Naive thymus-derived CD8-positive, alpha-beta T cell (primary cell): Measurements from ENCODE around the gene SIPA1L3. TPM values are rescaled to one million over a fixed set of nuclear protein-coding genes. Genes with fewer than 3 reads are reported as not detected.
A peak's percentile ranks its signal among the peaks of the same experiment; 100 is the strongest.

Experiments used
- ATAC-seq, 2 donors: fragments of 150-1000 bp; cut with Tn5 transposase in 1 of 2; sonication (Bioruptor Pico), chemical (Tn5 transposase) in 1 of 2; 1 replicate in 1 of 2; 2 replicates in 1 of 2; pipeline ENCODE4 v1.10.0; 2021; ENCODE audit warnings: mild to moderate bottlenecking in 2 of 2, moderate library complexity in 2 of 2
- POLR2A ChIA-PET: fragments of 350-600 bp; sonication (Branson Sonifier 250); formaldehyde crosslinking; loops from one replicate; lab custom pipeline; 2021; ENCODE audit warnings: antibody characterized with exemption; lab: Charles Lee
- DNase-seq, 10 donors: peaks; one replicate each; pipeline versions ENCODE4 v3.0.0 to v3.0.0-alpha.2; 2020 to 2022
- H3K27ac Mint-ChIP-seq, 10 donors: one replicate each; pipeline ENCODE4 v1.8.0; 2020 to 2022; ENCODE audit warnings: mild to moderate bottlenecking in 10 of 10, mixed read lengths in 10 of 10, moderate library complexity in 4 of 10, inconsistent platforms in 1 of 10
- H3K27me3 Mint-ChIP-seq, 5 donors: one replicate each; pipeline ENCODE4 v1.8.0; 2021 to 2022; ENCODE audit warnings: mixed read lengths in 5 of 5
- H3K36me3 Mint-ChIP-seq, 3 donors: one replicate each; pipeline ENCODE4 v1.8.0; 2020 to 2022; ENCODE audit warnings: mixed read lengths in 3 of 3, mild to moderate bottlenecking in 2 of 3, inconsistent platforms in 1 of 3
- H3K4me1 Mint-ChIP-seq, 4 donors: one replicate each; pipeline ENCODE4 v1.8.0; 2021 to 2022; ENCODE audit warnings: mixed read lengths in 4 of 4
- H3K4me3 Mint-ChIP-seq, 10 donors: one replicate each; pipeline ENCODE4 v1.8.0; 2020 to 2022; ENCODE audit warnings: mild to moderate bottlenecking in 10 of 10, mixed read lengths in 10 of 10, moderate library complexity in 6 of 10, inconsistent platforms in 1 of 10
- H3K9me3 Mint-ChIP-seq, 9 donors: one replicate each; pipeline ENCODE4 v1.8.0; 2020 to 2022; ENCODE audit warnings: mixed read lengths in 9 of 9, mild to moderate bottlenecking in 3 of 9, inconsistent platforms in 1 of 9, moderate library complexity in 1 of 9
- polyA plus RNA-seq, 3 donors: library from polyadenylated mRNA; unstranded; fragments of 300-500 nt; fragmentation: Illumina TruSeq; gene quantifications; one replicate each; pipeline ENCODE4 v1.2.3, GENCODE V29; 2021
- total RNA-seq, 8 experiments: library from RNA in 2 of 8; stranded (reverse) in 2 of 8; gene quantifications; one replicate each; pipeline ENCODE4 v1.2.3 and lab custom pipeline; 2021 to 2026

The SIPA1L3 gene
- total and polyA plus RNA-seq, 5 experiments from 2014 or later, result 0.66 to 34.5 (median 1.6) TPM

DNA sequence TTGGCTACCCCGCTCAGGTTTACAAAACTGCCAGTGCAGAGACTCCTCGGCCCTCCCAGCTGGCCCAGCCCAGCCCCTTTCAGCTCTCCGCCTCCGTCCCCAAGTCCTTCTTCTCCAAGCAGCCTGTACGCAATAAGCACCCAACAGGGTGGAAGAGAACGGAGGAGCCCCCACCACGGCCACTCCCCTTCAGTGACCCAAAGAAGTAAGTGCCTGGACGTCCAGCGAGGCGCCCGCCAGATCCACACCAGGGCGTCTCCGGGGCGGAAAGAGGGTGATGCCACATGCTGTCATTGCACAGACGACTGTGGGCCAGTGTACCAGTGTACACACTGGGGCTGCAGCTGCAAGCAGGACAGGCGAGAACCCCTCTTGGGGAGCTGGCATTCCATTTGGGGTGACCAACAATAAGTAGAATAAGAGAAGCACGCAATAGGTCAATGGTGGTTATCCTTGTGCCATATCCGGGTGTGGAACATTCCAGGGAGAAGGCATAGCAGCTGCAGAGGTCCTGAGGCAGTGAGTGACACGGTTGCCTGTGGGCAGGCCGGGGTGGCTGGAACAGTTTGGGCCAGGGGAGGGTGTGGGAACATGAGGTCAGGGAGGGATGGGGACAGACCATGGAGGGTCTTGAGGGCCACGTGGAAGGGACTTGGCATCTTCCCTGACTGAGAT, 275.7 kb downstream of the SIPA1L3 start:
- Mint-ChIP-seq H3K4me3 (no peak overlapping the region), H3K4me1 (peaks cover 0 to 7% (median 0%) of the 10 kb centered on the region in 4 donors), H3K36me3 (peaks cover 20 to 49% (median 45%) of the 10 kb centered on the region in 3 donors), H3K27me3 (no peaks in the 10 kb centered on the region), H3K9me3 (peaks cover 0 to 33% (median 13%) of the 10 kb centered on the region in 9 donors), H3K27ac (no peak overlapping the region)
- POLR2A ChIA-PET, result no interaction called here
- DNase-seq (no peak), ATAC-seq (no peak)

DNA sequence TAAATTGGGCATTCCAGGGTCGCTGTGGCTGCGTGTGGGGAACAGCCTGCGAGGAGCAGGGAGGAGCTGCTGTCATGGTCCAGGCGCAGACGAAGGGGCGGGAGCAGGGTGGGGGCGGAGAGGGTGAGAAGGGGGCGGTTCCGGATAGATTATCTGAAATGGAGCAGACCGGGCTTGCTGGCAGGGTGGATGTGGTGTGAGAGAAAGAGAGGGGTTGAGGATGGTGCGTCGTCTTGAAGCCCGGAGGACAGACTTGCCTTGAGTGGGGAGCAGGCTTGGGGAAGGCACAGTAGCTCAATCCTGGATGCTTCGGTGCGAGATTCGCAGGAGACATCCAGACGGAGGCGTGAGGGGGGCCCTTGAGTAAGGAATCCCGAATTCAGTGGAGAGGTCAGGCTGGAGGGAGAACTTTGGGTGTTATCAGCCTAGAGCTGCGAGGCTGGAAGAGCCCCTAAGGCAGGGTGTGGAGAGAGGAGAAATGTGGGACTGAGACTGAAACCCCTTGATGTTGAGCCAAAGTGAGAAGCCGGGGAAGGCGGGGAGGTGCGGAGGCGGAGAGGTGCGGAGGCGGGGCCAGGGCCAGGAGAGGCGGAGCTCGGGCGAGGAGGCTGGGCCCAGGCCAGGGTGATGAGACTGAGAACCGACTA, 276.4 kb downstream of the SIPA1L3 start:
- Mint-ChIP-seq H3K27ac (peak overlapping the region in 1 of 10 donors; percentile 13), H3K36me3 (peaks cover 20 to 48% (median 44%) of the 10 kb centered on the region in 3 donors), H3K4me3 (no peak overlapping the region), H3K4me1 (peaks cover 0 to 7% (median 0%) of the 10 kb centered on the region in 4 donors), H3K27me3 (no peaks in the 10 kb centered on the region), H3K9me3 (peaks cover 0 to 28% (median 13%) of the 10 kb centered on the region in 9 donors)
- ATAC-seq (no peak), DNase-seq (no peak)
- POLR2A ChIA-PET, result no interaction called here

DNA sequence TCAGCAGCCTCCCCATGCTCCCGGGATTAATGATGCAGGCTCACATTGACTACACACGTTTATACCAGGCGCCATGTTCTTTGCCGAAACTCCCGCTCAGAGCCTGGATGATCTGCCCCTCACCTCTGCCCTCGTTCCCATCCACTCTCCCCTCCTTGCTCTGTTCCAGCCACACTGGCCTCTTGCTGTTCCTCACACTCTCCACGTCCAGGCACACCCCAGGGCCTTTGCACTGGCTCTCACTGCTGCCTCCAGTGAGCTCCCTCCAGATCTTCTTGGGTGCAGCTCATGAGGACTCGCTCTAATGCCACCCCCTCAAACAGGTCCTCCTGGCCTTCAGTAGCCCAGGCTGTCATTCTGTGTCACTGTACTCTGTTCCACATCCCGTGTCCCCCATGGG, 277.8 kb downstream of the SIPA1L3 start:
- H3K4me1 Mint-ChIP-seq, result peaks cover 3 to 7% (median 5%) of the 10 kb centered on the region in 4 donors
- H3K27ac Mint-ChIP-seq, result peak overlapping the region in 1 of 10 donors; percentile 81
- peaks cover 10 to 39% (median 37%) of the 10 kb centered on the region in 3 donors for H3K36me3 Mint-ChIP-seq
- no peak for DNase-seq
- no peaks in the 10 kb centered on the region for H3K27me3 Mint-ChIP-seq
- ATAC-seq, result no peak
- H3K9me3 Mint-ChIP-seq, result peaks cover 0 to 15% (median 5%) of the 10 kb centered on the region in 9 donors
- POLR2A ChIA-PET, result no interaction called here
- H3K4me3 Mint-ChIP-seq, result no peak overlapping the region

DNA sequence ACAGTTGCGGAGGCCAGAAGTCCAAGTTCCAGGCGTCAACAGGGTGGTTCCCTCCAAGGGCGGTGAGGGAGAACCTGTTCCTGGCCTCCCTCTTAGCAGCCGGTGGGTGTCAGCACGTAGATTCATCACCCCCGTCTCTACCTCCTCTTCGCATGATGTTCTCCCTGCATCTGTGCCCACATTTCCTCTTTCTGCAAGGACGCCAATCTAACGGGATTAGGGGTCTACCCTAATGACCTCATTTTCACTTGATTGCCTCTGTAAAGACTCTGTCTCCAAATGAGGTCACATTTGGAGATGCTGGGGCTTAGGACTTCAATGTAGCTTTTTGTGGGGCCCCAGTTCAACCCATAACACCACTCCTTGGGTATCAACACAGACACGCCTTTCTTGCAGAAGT, 278.6 kb downstream of the SIPA1L3 start:
- DNase-seq (no peak), ATAC-seq (no peak)
- peaks cover 4 to 7% (median 6%) of the 10 kb centered on the region in 4 donors for H3K4me1 Mint-ChIP-seq
- H3K9me3 Mint-ChIP-seq, result peaks cover 0 to 8% (median 4%) of the 10 kb centered on the region in 9 donors
- POLR2A ChIA-PET, result no interaction called here
- H3K27ac Mint-ChIP-seq, result no peak overlapping the region
- H3K4me3 Mint-ChIP-seq, result no peak overlapping the region
- peaks cover 10 to 35% (median 33%) of the 10 kb centered on the region in 3 donors for H3K36me3 Mint-ChIP-seq
- H3K27me3 Mint-ChIP-seq, result no peaks in the 10 kb centered on the region

DNA sequence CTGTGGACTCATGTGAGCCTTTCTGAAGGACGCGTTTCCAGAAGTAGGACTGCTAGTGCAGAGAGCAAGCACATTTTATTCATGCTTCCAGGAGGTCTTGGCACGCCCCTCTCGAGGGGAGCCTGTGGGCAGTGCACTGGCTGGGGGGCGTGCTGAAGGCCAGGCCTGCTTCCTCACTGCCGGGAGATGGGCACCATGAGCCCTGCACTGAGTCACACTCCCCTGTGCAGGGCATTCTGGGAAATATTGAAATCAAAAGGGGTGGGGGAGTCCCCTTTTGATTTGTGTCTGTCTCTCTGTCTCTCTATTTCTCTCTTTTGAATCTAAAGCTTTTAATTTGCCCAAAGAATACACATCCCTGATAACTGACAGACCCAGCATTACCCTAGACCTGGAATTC, 283.1 kb downstream of the SIPA1L3 start:
- Mint-ChIP-seq H3K27ac (no peak overlapping the region), H3K27me3 (no peaks in the 10 kb centered on the region), H3K4me3 (no peak overlapping the region), H3K4me1 (peaks cover 1 to 6% (median 4%) of the 10 kb centered on the region in 4 donors), H3K9me3 (no peaks in the 10 kb centered on the region), H3K36me3 (peaks cover under 1 to 25% (median 22%) of the 10 kb centered on the region in 3 donors)
- no peak for ATAC-seq
- DNase-seq, result no peak
- POLR2A ChIA-PET, result no interaction called here

DNA sequence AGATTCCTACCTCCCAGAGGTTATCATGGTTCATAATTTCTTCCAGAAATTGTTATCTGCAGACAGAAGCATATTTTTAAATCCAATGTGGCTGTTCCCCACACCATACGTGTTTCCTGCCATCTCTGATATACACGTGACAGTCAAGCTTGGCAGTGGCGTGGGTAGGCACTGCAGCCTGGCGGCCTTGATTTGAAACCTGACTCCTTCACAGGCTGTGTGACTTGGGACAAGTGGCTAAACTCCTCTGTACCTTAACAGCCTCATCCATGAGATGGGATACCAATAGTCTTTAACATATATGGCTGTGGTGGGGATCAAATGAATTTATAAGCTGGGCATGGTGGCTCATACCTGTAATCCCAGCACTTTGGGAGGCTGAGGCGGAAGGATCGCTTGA, 283.8 kb downstream of the SIPA1L3 start:
- H3K4me1 Mint-ChIP-seq, result peaks cover 2 to 6% (median 4%) of the 10 kb centered on the region in 4 donors
- DNase-seq (no peak), ATAC-seq (no peak)
- POLR2A ChIA-PET, result no interaction called here
- H3K4me3 Mint-ChIP-seq, result no peak overlapping the region
- peaks cover 0 to 27% (median 22%) of the 10 kb centered on the region in 3 donors for H3K36me3 Mint-ChIP-seq
- no peaks in the 10 kb centered on the region for H3K27me3 Mint-ChIP-seq
- no peaks in the 10 kb centered on the region for H3K9me3 Mint-ChIP-seq
- H3K27ac Mint-ChIP-seq, result no peak overlapping the region

DNA sequence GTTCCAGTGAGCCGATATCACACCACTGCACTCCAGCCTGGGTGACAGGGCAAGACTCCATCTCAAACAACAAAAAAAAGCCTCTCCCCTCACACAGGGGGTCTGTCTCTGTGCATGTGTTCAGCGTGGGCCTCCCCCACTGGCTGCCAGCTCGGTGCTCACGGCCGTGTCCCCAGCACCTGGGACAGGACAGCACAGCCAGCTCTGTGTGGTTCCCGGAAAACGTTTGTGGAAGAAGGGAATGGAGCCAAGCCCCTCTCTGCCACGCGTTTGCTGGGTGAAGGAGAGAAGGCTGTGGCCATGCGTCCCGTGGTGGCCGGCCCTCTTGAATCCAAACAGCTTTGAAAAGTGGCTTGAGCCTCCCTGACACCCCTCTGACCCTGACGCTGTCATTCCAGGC, 284.7 kb downstream of the SIPA1L3 start:
- no peaks in the 10 kb centered on the region for H3K27me3 Mint-ChIP-seq
- H3K9me3 Mint-ChIP-seq, result no peaks in the 10 kb centered on the region
- peaks cover 0 to 29% (median 20%) of the 10 kb centered on the region in 3 donors for H3K36me3 Mint-ChIP-seq
- H3K4me3 Mint-ChIP-seq, result no peak overlapping the region
- no peak overlapping the region for H3K27ac Mint-ChIP-seq
- peaks cover 4 to 7% (median 6%) of the 10 kb centered on the region in 4 donors for H3K4me1 Mint-ChIP-seq
- ATAC-seq (no peak), DNase-seq (no peak)
- POLR2A ChIA-PET, result interaction anchor here (0.6 kb wide), 1 partner anchor 133 kb away, joined by 8 read pairs; no protein-coding TSS in a partner anchor

DNA sequence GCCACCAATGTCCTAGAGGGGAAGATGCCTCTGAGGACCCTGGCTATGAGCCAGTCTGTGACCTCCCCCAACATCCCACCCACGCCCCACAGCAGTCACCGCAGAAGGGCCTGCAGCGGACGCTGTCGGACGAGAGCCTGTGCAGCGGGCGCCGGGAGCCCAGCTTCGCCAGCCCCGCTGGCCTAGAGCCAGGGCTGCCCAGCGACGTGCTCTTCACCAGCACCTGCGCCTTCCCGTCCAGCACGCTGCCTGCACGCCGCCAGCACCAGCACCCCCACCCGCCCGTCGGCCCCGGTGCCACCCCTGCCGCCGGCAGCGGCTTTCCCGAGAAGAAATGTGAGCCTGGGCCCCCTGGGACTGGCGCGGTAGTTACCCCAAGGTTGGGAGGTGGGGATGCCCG, 286.4 kb downstream of the SIPA1L3 start:
- Mint-ChIP-seq H3K27ac (peak overlapping the region in 1 of 10 donors; percentile 67), H3K36me3 (peaks cover 0 to 35% (median 20%) of the 10 kb centered on the region in 3 donors), H3K9me3 (no peaks in the 10 kb centered on the region), H3K4me1 (peaks cover 4 to 7% (median 6%) of the 10 kb centered on the region in 4 donors), H3K4me3 (no peak overlapping the region), H3K27me3 (no peaks in the 10 kb centered on the region)
- POLR2A ChIA-PET, result no interaction called here
- DNase-seq (no peak), ATAC-seq (no peak)

DNA sequence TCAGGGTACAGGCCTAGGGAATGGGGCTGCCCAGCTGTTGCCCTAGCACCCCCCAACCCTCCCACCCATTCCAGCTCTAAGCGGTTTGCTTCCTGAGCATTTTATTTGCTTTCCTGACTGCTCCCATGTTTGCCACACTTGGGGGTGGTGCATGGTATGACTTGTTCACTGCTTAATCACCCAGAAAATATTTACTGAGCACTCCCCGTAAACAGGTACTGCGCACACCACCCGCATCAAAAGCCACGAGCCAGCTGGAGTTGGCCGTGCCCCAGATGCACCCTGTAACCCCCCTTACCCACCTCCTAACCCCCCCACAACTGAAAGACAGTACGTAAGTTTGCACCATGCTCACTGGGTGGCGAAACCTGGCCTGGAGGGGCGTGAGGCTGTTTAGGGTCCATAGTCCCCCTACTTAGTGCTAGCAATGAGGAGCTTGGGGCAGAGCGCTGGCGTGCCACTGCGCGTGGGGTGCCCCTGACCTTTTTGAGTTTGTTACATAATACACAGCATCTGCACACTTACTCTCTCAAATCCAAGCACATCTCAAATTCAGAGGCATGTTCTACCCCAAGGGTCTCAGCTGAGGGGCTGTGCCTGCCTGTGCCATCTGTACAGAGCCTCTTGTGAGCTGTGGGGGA, 287.2 kb downstream of the SIPA1L3 start:
- no peak for ATAC-seq
- no peak for DNase-seq
- no peak overlapping the region for H3K4me3 Mint-ChIP-seq
- no peak overlapping the region for H3K27ac Mint-ChIP-seq
- POLR2A ChIA-PET, result no interaction called here
- H3K9me3 Mint-ChIP-seq, result no peaks in the 10 kb centered on the region
- H3K27me3 Mint-ChIP-seq, result no peaks in the 10 kb centered on the region
- peaks cover 0 to 7% (median 1%) of the 10 kb centered on the region in 4 donors for H3K4me1 Mint-ChIP-seq
- peaks cover 0 to 39% (median 20%) of the 10 kb centered on the region in 3 donors for H3K36me3 Mint-ChIP-seq

DNA sequence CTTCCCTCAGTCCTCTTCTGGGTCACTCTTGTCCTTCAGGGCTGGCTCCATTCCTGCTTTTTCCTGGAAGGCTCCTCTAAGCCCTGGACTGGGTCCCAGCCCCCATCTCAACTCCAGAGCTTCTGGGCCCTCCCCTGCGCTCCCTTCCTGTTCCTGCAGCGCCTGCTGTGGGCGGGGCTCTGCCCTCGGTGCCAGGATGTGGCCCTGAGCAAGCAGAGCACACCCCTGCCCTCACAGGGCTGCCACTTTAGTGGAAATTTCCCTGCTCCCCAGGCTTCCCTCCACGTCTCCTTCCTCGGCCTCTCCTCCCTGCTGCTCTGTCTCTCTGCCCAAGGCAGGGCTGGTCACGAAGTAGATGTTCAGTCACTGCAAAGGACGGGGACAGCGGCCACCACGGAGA, 288.2 kb downstream of the SIPA1L3 start:
- H3K27me3 Mint-ChIP-seq, result no peaks in the 10 kb centered on the region
- no peak for DNase-seq
- ATAC-seq, result no peak
- H3K36me3 Mint-ChIP-seq, result peaks cover 0 to 40% (median 17%) of the 10 kb centered on the region in 3 donors
- H3K27ac Mint-ChIP-seq, result peak overlapping the region in 2 of 10 donors; percentile 37 to 55
- H3K4me3 Mint-ChIP-seq, result no peak overlapping the region
- no peaks in the 10 kb centered on the region for H3K9me3 Mint-ChIP-seq
- H3K4me1 Mint-ChIP-seq, result peaks cover 0 to 7% (median under 1%) of the 10 kb centered on the region in 4 donors
- POLR2A ChIA-PET, result no interaction called here

DNA sequence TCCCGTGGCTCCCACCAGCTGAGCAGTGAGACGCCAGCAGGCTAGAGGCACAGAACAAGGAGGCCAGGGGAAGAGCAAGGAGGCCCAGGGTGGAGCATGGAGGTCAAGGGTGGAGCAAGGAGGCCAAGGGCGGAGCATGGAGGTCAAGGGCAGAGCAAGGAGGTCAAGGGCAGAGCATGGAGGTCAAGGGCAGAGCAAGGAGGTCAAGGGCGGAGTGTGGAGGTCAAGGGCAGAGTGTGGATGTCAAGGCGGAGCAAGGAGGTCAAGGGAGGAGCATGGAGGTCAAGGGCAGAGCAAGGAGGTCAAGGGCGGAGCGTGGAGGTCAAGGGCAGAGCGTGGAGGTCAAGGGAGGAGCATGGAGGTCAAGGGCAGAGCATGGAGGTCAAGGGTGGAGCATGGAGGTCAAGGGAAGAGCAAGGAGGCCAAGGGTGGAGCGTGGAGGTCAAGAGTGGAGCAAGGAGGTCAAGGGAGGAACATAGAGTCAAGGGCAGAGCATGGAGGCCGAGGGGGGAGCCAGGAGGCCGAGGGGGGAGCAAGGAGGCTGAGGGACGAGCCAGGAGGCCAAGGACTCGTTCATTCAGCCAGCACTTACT, 289.3 kb downstream of the SIPA1L3 start:
- Mint-ChIP-seq H3K36me3 (peaks cover 0 to 42% (median 21%) of the 10 kb centered on the region in 3 donors), H3K9me3 (no peaks in the 10 kb centered on the region), H3K27me3 (no peaks in the 10 kb centered on the region), H3K4me3 (no peak overlapping the region), H3K4me1 (peaks cover 0 to 7% (median 0%) of the 10 kb centered on the region in 4 donors), H3K27ac (peak overlapping the region in 1 of 10 donors; percentile 40)
- no peak for DNase-seq
- POLR2A ChIA-PET, result no interaction called here
- no peak for ATAC-seq

DNA sequence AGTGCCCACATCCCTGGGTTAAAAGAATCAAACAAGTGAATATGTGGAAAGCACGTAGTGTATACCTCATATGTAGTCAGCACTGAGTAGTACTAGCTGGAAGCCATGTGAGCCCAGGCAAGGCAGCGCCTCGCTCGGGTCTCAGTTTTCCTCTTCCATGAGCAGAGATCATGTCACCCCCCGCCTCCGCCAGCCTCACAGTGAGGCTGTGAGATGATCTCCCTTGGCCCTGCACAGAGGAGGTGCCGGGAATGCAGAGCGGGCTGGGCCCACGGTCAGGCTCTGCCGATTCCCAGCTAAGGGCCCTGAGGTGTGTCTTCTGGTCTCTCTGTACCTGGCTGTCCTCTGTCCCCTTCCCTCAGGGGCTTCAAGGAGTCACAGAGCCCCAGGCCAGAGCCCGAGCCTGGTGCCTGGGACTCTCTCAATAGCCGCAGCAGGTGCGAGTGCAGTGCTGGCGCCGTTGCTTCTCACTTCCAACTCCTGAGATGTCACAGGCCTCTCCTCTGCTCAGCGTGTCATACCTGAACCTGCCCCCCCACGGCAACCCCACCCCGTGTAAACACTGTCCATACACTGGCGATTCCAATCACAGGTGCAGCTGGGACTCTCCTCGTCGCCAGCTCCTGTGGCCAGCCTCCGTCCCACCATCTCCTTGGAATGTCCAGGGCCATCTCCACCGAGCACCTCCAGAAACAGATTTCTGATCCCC, 290.1 kb downstream of the SIPA1L3 start:
- peaks cover 0 to 46% (median 25%) of the 10 kb centered on the region in 3 donors for H3K36me3 Mint-ChIP-seq
- ATAC-seq (no peak), DNase-seq (no peak)
- no peak overlapping the region for H3K27ac Mint-ChIP-seq
- peaks cover 0 to 7% (median 0%) of the 10 kb centered on the region in 4 donors for H3K4me1 Mint-ChIP-seq
- no peak overlapping the region for H3K4me3 Mint-ChIP-seq
- no peaks in the 10 kb centered on the region for H3K9me3 Mint-ChIP-seq
- POLR2A ChIA-PET, result no interaction called here
- no peaks in the 10 kb centered on the region for H3K27me3 Mint-ChIP-seq
